HCT116 (cell line): ENCODE results near the gene C2orf72. TPM values are rescaled to one million over a fixed set of nuclear protein-coding genes. Genes with fewer than 3 reads are reported as not detected.

Source experiments
- ATAC-seq: fragments of 200-7000 bp; cut with Tn5 transposase; 2 replicates; pipeline ENCODE4 v1.9.1; 2020; ENCODE audit warnings: mild to moderate bottlenecking, moderate library complexity
- BruUV-seq: library from RNA; stranded (reverse); fragments of 400-500 nt; replicated peaks from 2 replicates; lab custom pipeline; 2021; lab: Mats Ljungman, UMichigan
- CTCF ChIA-PET: fragments of 300-600 bp; sonication (Branson Sonifier 250); formaldehyde crosslinking; loops from one replicate; lab custom pipeline; 2021; ENCODE audit warnings: antibody characterized with exemption; lab: Charles Lee
- POLR2A ChIA-PET: fragments of 300-600, 350-600 bp; sonication (Branson Sonifier 250); formaldehyde crosslinking; loops from one replicate; lab custom pipeline; 2021; ENCODE audit warnings: antibody characterized with exemption; lab: Charles Lee
- RAD21 ChIA-PET, 2 experiments: fragments of 300-600 bp; sonication (Branson Sonifier 250); formaldehyde crosslinking; loops; one replicate each; lab custom pipeline; 2023; ENCODE audit warnings: low total read pairs in 2 of 2; ENCODE audit not compliant: uncharacterized antibody in 2 of 2, unreplicated experiment in 2 of 2, low non-redundant PET in 1 of 2; lab: Charles Lee
- DNase-seq: peaks from one replicate; pipeline ENCODE4 v3.0.0-alpha.2; 2010; ENCODE audit warnings: low read depth, low spot score
- H2AFZ ChIP-seq: fragments of 200-600 bp; shearing (Covaris generic), sonication (generic); 2 replicates; pipeline ENCODE4 v1.6.1; 2017; ENCODE audit warnings: low read depth, mixed run types, mixed read lengths, antibody characterized with exemption, low read length; ENCODE audit not compliant: poor library complexity, severe bottlenecking
- H3K27ac ChIP-seq: 2 replicates; pipeline ENCODE4 v1.5.1; 2012; ENCODE audit warnings: low read depth, low read length
- H3K27me3 ChIP-seq: fragments of 200-600 bp; sonication (generic); 2 replicates; pipeline ENCODE4 v1.6.1; 2016; ENCODE audit warnings: mixed run types, low read length, mixed read lengths; ENCODE audit not compliant: insufficient read depth
- H3K36me3 ChIP-seq, 2 experiments: fragments of 200-500 bp in 1 of 2; fragments of 200-600 bp in 1 of 2; sonication (Bioruptor generic) in 1 of 2; sonication (generic) in 1 of 2; 2 replicates each; pipeline versions ENCODE4 v1.5.1 to v1.6.1; 2014 to 2016; ENCODE audit warnings: low read length in 2 of 2, inconsistent platforms in 1 of 2, mixed read lengths in 1 of 2, mixed run types in 1 of 2; ENCODE audit not compliant: insufficient read depth in 2 of 2, control insufficient read depth in 1 of 2
- H3K4me1 ChIP-seq, 2 experiments: fragments of 200-600 bp in 1 of 2; sonication (generic) in 1 of 2; 2 replicates each; pipeline versions ENCODE4 v1.5.1 to v1.6.1; 2012 to 2017; ENCODE audit warnings: low read length in 2 of 2, inconsistent platforms in 1 of 2, mild to moderate bottlenecking in 1 of 2, mixed read lengths in 1 of 2, mixed run types in 1 of 2, moderate library complexity in 1 of 2; ENCODE audit not compliant: insufficient read depth in 2 of 2, control insufficient read depth in 1 of 2
- H3K4me2 ChIP-seq: fragments of 200-600 bp; sonication (generic); 2 replicates; pipeline ENCODE4 v1.6.1; 2017; ENCODE audit warnings: mixed run types, low read length, mixed read lengths
- H3K4me3 ChIP-seq, 2 experiments: fragments of 200-600 bp in 1 of 2; sonication (generic) in 1 of 2; replicated peaks in 1 of 2; 2 replicates each; pipeline ENCODE4 v1.5.1; 2011 to 2016; ENCODE audit warnings: low read length in 2 of 2, control low read depth in 1 of 2, low read depth in 1 of 2, mild to moderate bottlenecking in 1 of 2, mixed read lengths in 1 of 2, mixed run types in 1 of 2
- H3K79me2 ChIP-seq: fragments of 200-600 bp; sonication (generic); 2 replicates; pipeline ENCODE4 v1.6.1; 2017; ENCODE audit warnings: mild to moderate bottlenecking, mixed run types, low read length, moderate library complexity, mixed read lengths; ENCODE audit not compliant: insufficient read depth
- H3K9ac ChIP-seq: fragments of 200-600 bp; sonication (generic); 2 replicates; pipeline ENCODE4 v1.6.1; 2016; ENCODE audit warnings: low read length, mixed read lengths
- H3K9me2 ChIP-seq: fragments of 200-600 bp; sonication (generic), shearing (Covaris generic); 2 replicates; pipeline ENCODE4 v1.6.1; 2017; ENCODE audit warnings: mixed run types, mild to moderate bottlenecking, moderate library complexity; ENCODE audit not compliant: insufficient read depth
- H3K9me3 ChIP-seq, 2 experiments: fragments of 200-500 bp in 1 of 2; fragments of 200-600 bp in 1 of 2; sonication (Bioruptor generic) in 1 of 2; sonication (generic) in 1 of 2; 2 replicates each; pipeline ENCODE4 v1.6.1; 2014 to 2017; ENCODE audit warnings: low read length in 2 of 2, mixed read lengths in 2 of 2, inconsistent platforms in 1 of 2, low read depth in 1 of 2, mild to moderate bottlenecking in 1 of 2, mixed run types in 1 of 2, moderate library complexity in 1 of 2; ENCODE audit not compliant: control insufficient read depth in 1 of 2, insufficient read depth in 1 of 2
- H4K20me1 ChIP-seq: fragments of 200-600 bp; sonication (generic), shearing (Covaris generic); 2 replicates; pipeline ENCODE4 v1.6.1; 2017; ENCODE audit warnings: mixed run types, mild to moderate bottlenecking, moderate library complexity; ENCODE audit not compliant: insufficient read depth
- CEBPB ChIP-seq: IDR thresholded peaks from 2 replicates; pipeline ENCODE4 v1.6.1; 2012; ENCODE audit warnings: low read depth
- EGR1 ChIP-seq: IDR thresholded peaks from 2 replicates; pipeline ENCODE4 v1.6.1; 2012; ENCODE audit warnings: low read depth
- EZH2phosphoT487 ChIP-seq: fragments of 200-600 bp; IDR thresholded peaks from 2 replicates; pipeline ENCODE4 v1.6.1; 2018; ENCODE audit warnings: antibody characterized with exemption, borderline replicate concordance
- FOSL1 ChIP-seq: IDR thresholded peaks from 2 replicates; pipeline ENCODE4 v1.6.1; 2012; ENCODE audit warnings: low read depth
- JUND ChIP-seq: IDR thresholded peaks from 2 replicates; pipeline ENCODE4 v1.6.1; 2012
- RAD21 ChIP-seq: IDR thresholded peaks from 2 replicates; pipeline ENCODE4 v1.6.1; 2012; ENCODE audit warnings: low read depth, mild to moderate bottlenecking
- YY1 ChIP-seq: IDR thresholded peaks from 2 replicates; pipeline ENCODE4 v1.6.1; 2011; ENCODE audit warnings: low read length, low read depth, moderate library complexity, mild to moderate bottlenecking; ENCODE audit not compliant: insufficient replicate concordance; ENCODE audit errors: extremely low read depth
- ZFX ChIP-seq: fragments of 450-650 bp; IDR thresholded peaks from 2 replicates; pipeline ENCODE4 v1.6.1; 2017
- intact Hi-C: fragments of 100-400 bp; cut with micrococcal nuclease; formaldehyde crosslinking; loops from 2 replicates; pipeline ENCODE4 v1.10.0; 2022
- total RNA-seq: library from RNA; stranded (reverse); gene quantifications from one replicate; pipeline ENCODE4 v1.2.1, GENCODE V29; 2021; ENCODE audit not compliant: unreplicated experiment
- TF ChIP-seq, protein P1 (sequence below): IDR thresholded peaks from 2 replicates; pipeline ENCODE4 v1.6.1; 2012; ENCODE audit warnings: low read depth
- TF ChIP-seq, protein P2 (sequence below): IDR thresholded peaks from 2 replicates; pipeline ENCODE4 v1.6.1; 2012

C2orf72 gene
- total RNA-seq, 1 experiment from 2014 or later: 3.7 TPM

DNA sequence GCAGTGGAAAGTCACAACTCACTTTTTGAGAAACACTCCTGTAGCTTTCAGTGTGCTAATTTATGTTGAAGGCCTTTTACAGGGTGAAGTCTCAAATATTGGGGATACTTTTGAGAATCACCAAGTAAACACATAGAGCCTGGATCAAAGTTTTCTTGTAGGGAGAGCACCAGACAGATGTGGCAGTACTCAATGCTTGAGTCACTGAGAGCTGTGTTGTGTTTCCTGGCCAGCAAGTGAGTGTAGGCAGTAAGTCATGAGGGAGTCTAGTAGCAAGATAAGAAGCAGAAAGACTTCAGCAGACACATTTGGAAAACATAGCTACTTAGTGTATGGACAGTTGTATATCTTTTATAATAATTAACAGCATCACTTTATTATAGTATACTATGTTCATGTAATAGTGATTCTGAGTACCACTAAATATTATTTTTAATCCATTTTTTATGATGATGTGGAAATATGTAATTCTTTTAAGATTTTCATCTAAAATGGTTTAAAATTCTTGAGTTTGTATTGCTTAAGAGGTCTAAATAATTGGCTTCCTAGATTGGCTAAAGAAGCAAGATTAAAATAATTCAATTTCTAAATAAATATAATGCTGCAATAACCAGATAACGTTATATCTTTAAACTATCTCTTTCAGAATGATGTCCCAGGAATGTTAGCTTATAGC lies 32.2 kb downstream of the C2orf72 start:
- H2AFZ ChIP-seq: no peak overlapping the region
- peaks cover 60 to 65% of the 10 kb centered on the region in 2 experiments for H3K36me3 ChIP-seq
- no TSS peak for BruUV-seq
- intact Hi-C loops: no loop called here
- peaks cover 13% of the 10 kb centered on the region; the same call in 1 of the 2 replicates for H4K20me1 ChIP-seq
- H3K27me3 ChIP-seq: no peaks in the 10 kb centered on the region
- H3K9ac ChIP-seq: no peak overlapping the region
- no peak overlapping the region for H3K27ac ChIP-seq
- ChIA-PET RAD21 (no interaction called here), POLR2A (no interaction called here), CTCF (interaction anchor here (1.0 to 1.8 kb wide), 2 partner anchors 12 to 17 kb away, joined by 3 to 7 read pairs; no protein-coding TSS in a partner anchor)
- H3K79me2 ChIP-seq: peaks cover 84% of the 10 kb centered on the region
- ATAC-seq: no peak
- H3K4me3 ChIP-seq: no peak overlapping the region
- no peaks in the 10 kb centered on the region for H3K9me2 ChIP-seq
- no peak for DNase-seq
- no peaks in the 10 kb centered on the region for H3K4me1 ChIP-seq
- H3K9me3 ChIP-seq: no peaks in the 10 kb centered on the region
- no peak overlapping the region for H3K4me2 ChIP-seq
- TF ChIP-seq YY1 (no peak), RAD21 (no peak), EZH2phosphoT487 (no peak), JUND (no peak), ZFX (no peak), CEBPB (no peak), FOSL1 (no peak), EGR1 (no peak)
- TF ChIP-seq, protein P1, sequence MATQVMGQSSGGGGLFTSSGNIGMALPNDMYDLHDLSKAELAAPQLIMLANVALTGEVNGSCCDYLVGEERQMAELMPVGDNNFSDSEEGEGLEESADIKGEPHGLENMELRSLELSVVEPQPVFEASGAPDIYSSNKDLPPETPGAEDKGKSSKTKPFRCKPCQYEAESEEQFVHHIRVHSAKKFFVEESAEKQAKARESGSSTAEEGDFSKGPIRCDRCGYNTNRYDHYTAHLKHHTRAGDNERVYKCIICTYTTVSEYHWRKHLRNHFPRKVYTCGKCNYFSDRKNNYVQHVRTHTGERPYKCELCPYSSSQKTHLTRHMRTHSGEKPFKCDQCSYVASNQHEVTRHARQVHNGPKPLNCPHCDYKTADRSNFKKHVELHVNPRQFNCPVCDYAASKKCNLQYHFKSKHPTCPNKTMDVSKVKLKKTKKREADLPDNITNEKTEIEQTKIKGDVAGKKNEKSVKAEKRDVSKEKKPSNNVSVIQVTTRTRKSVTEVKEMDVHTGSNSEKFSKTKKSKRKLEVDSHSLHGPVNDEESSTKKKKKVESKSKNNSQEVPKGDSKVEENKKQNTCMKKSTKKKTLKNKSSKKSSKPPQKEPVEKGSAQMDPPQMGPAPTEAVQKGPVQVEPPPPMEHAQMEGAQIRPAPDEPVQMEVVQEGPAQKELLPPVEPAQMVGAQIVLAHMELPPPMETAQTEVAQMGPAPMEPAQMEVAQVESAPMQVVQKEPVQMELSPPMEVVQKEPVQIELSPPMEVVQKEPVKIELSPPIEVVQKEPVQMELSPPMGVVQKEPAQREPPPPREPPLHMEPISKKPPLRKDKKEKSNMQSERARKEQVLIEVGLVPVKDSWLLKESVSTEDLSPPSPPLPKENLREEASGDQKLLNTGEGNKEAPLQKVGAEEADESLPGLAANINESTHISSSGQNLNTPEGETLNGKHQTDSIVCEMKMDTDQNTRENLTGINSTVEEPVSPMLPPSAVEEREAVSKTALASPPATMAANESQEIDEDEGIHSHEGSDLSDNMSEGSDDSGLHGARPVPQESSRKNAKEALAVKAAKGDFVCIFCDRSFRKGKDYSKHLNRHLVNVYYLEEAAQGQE: no peak
- TF ChIP-seq, protein P2, sequence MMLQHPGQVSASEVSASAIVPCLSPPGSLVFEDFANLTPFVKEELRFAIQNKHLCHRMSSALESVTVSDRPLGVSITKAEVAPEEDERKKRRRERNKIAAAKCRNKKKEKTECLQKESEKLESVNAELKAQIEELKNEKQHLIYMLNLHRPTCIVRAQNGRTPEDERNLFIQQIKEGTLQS: no peak
